H1 (cell line): Measurements from ENCODE around the gene CPA4. TPM values are rescaled to one million over a fixed set of nuclear protein-coding genes. Genes with fewer than 3 reads are reported as not detected.
A peak's percentile ranks its signal among the peaks of the same experiment; 100 is the strongest.

Source experiments
- CTCF ChIA-PET: fragments of 300-600 bp; sonication (Branson Sonifier 250); formaldehyde crosslinking; loops from one replicate; lab custom pipeline; 2021; ENCODE audit not compliant: partially characterized antibody; lab: Charles Lee
- POLR2A ChIA-PET: fragments of 300-600 bp; sonication (Branson Sonifier 250); formaldehyde crosslinking; loops from one replicate; lab custom pipeline; 2021; ENCODE audit warnings: inconsistent platforms; ENCODE audit not compliant: partially characterized antibody; lab: Charles Lee
- DNase-seq, 2 experiments: peaks; one replicate each; pipeline versions ENCODE4 v3.0.0 to v3.0.0-alpha.2; 2010 to 2022; ENCODE audit warnings: low spot score in 2 of 2, low read depth in 1 of 2, mixed read lengths in 1 of 2
- FAIRE-seq: peaks from 2 replicates; lab custom pipeline; 2011; peaks lifted over from hg19 to GRCh38; lab: Jason Lieb, UNC
- H2AFZ ChIP-seq: 2 replicates; pipeline ENCODE4 v1.8.1; 2012; ENCODE audit warnings: low read length, inconsistent platforms
- H2AK5ac ChIP-seq: 2 replicates; pipeline ENCODE4 v1.6.1; 2013; ENCODE audit warnings: low read depth, low read length
- H2BK120ac ChIP-seq: replicated peaks from 2 replicates; pipeline ENCODE3; 2013; ENCODE audit warnings: low read depth, low read length, inconsistent platforms
- H2BK12ac ChIP-seq: 2 replicates; pipeline ENCODE4 v1.6.1; 2013; ENCODE audit warnings: low read depth, low read length
- H2BK15ac ChIP-seq: 2 replicates; pipeline ENCODE4 v1.6.1; 2013; ENCODE audit warnings: low read length
- H2BK20ac ChIP-seq: 2 replicates; pipeline ENCODE4 v1.6.1; 2013; ENCODE audit warnings: low read length
- H2BK5ac ChIP-seq: 2 replicates; pipeline ENCODE4 v1.6.1; 2013; ENCODE audit warnings: low read depth, low read length
- H3K14ac ChIP-seq: 2 replicates; pipeline ENCODE4 v1.6.1; 2013; ENCODE audit warnings: inconsistent platforms; ENCODE audit not compliant: insufficient read length
- H3K18ac ChIP-seq: 2 replicates; pipeline ENCODE4 v1.6.1; 2013; ENCODE audit warnings: low read length; ENCODE audit errors: extremely low read depth
- H3K23ac ChIP-seq: 2 replicates; pipeline ENCODE4 v1.6.1; 2013; ENCODE audit warnings: inconsistent platforms; ENCODE audit not compliant: insufficient read length
- H3K23me2 ChIP-seq: 2 replicates; pipeline ENCODE4 v1.6.1; 2013; ENCODE audit warnings: low read depth, low read length
- H3K27ac ChIP-seq: 2 replicates; pipeline ENCODE4 v1.6.1; 2011; ENCODE audit warnings: low read depth, low read length, inconsistent platforms
- H3K27me3 ChIP-seq, 4 experiments: replicated peaks in 1 of 4; 1 replicate in 1 of 4; 2 replicates in 3 of 4; pipeline versions ENCODE4 v1.6.1 to v1.8.1; 2011 to 2013; ENCODE audit warnings: low read length in 3 of 4, mild to moderate bottlenecking in 3 of 4, inconsistent platforms in 2 of 4, mixed read lengths in 2 of 4, moderate library complexity in 1 of 4; ENCODE audit not compliant: control insufficient read depth in 3 of 4, insufficient read depth in 3 of 4; ENCODE audit errors: extremely low read depth in 1 of 4
- H3K36me3 ChIP-seq, 4 experiments: 2 replicates each; pipeline versions ENCODE4 v1.6.1 to v1.8.1; 2011 to 2013; ENCODE audit warnings: mild to moderate bottlenecking in 4 of 4, low read length in 3 of 4, moderate library complexity in 2 of 4, control low read depth in 1 of 4, inconsistent platforms in 1 of 4; ENCODE audit not compliant: insufficient read depth in 4 of 4, control insufficient read depth in 2 of 4
- H3K4ac ChIP-seq: replicated peaks from 2 replicates; pipeline ENCODE3; 2013; ENCODE audit warnings: low read length, low read depth, mixed read lengths, inconsistent platforms; ENCODE audit not compliant: insufficient read length
- H3K4me1 ChIP-seq, 4 experiments: replicated peaks in 1 of 4; 1 replicate in 1 of 4; 2 replicates in 3 of 4; pipeline versions ENCODE4 v1.6.1 to v1.8.1; 2011 to 2013; ENCODE audit warnings: low read length in 3 of 4, inconsistent platforms in 2 of 4, mixed read lengths in 1 of 4; ENCODE audit not compliant: insufficient read depth in 4 of 4, control insufficient read depth in 3 of 4
- H3K4me2 ChIP-seq, 2 experiments: 2 replicates each; pipeline versions ENCODE4 v1.6.1 to v1.8.1; 2011 to 2013; ENCODE audit warnings: low read depth in 2 of 2, low read length in 2 of 2, control low read depth in 1 of 2, inconsistent platforms in 1 of 2, mild to moderate bottlenecking in 1 of 2; ENCODE audit not compliant: insufficient read depth in 1 of 2
- H3K4me3 ChIP-seq, 4 experiments: fragments of 200-600, 300-600 bp in 1 of 4; sonication (generic), shearing (Covaris generic), sonication (Bioruptor Twin) in 1 of 4; 2 replicates each; pipeline versions ENCODE4 v1.5.1 to v1.8.1; 2011 to 2016; ENCODE audit warnings: low read length in 4 of 4, low read depth in 3 of 4, control low read depth in 2 of 4, inconsistent platforms in 2 of 4, mild to moderate bottlenecking in 2 of 4, mixed read lengths in 1 of 4, moderate library complexity in 1 of 4; ENCODE audit not compliant: insufficient read depth in 2 of 4; ENCODE audit errors: extremely low read depth in 1 of 4
- H3K56ac ChIP-seq: replicated peaks from 2 replicates; pipeline ENCODE3; 2013; ENCODE audit warnings: low read depth, mild to moderate bottlenecking, mixed read lengths, low read length, inconsistent platforms; ENCODE audit not compliant: insufficient read length
- H3K79me1 ChIP-seq: 2 replicates; pipeline ENCODE4 v1.6.1; 2013; ENCODE audit warnings: low read depth, low read length, control low read depth
- H3K79me2 ChIP-seq, 2 experiments: 2 replicates each; pipeline versions ENCODE4 v1.6.1 to v1.8.1; 2012 to 2013; ENCODE audit warnings: low read length in 2 of 2, mild to moderate bottlenecking in 2 of 2, inconsistent platforms in 1 of 2; ENCODE audit not compliant: insufficient read depth in 2 of 2, control insufficient read depth in 1 of 2
- H3K9ac ChIP-seq, 4 experiments: replicated peaks in 1 of 4; 1 replicate in 1 of 4; 2 replicates in 3 of 4; pipeline versions ENCODE4 v1.6.1 to v1.8.1; 2011 to 2013; ENCODE audit warnings: low read depth in 3 of 4, low read length in 3 of 4, control low read depth in 2 of 4, mild to moderate bottlenecking in 2 of 4, moderate library complexity in 2 of 4, inconsistent platforms in 1 of 4; ENCODE audit errors: extremely low read depth in 1 of 4
- H3K9me3 ChIP-seq, 2 experiments: 2 replicates each; pipeline versions ENCODE4 v1.6.1 to v1.8.1; 2012 to 2013; ENCODE audit warnings: mild to moderate bottlenecking in 2 of 2, moderate library complexity in 2 of 2, control low read depth in 1 of 2, inconsistent platforms in 1 of 2, low read depth in 1 of 2, low read length in 1 of 2, mixed read lengths in 1 of 2; ENCODE audit not compliant: insufficient read depth in 2 of 2
- H4K20me1 ChIP-seq, 2 experiments: replicated peaks in 1 of 2; 2 replicates each; pipeline versions ENCODE3 to v1.8.1; 2011 to 2013; ENCODE audit warnings: inconsistent platforms in 2 of 2, low read length in 2 of 2, mild to moderate bottlenecking in 1 of 2; ENCODE audit not compliant: insufficient read depth in 2 of 2, control insufficient read depth in 1 of 2
- H4K5ac ChIP-seq: 2 replicates; pipeline ENCODE4 v1.6.1; 2013; ENCODE audit warnings: low read length, low read depth, mixed read lengths, inconsistent platforms; ENCODE audit not compliant: insufficient read length
- H4K8ac ChIP-seq: 2 replicates; pipeline ENCODE4 v1.8.0; 2013; ENCODE audit warnings: mild to moderate bottlenecking, moderate library complexity, low read length, inconsistent platforms; ENCODE audit not compliant: insufficient read depth; ENCODE audit errors: extremely low read depth
- H4K91ac ChIP-seq: replicated peaks from 2 replicates; pipeline ENCODE3; 2013; ENCODE audit warnings: low read length, mixed read lengths, inconsistent platforms; ENCODE audit not compliant: insufficient read length
- CHD1 ChIP-seq: IDR thresholded peaks from 2 replicates; pipeline ENCODE4 v1.6.1; 2012; ENCODE audit warnings: low read depth, low read length, improper control_type of control experiment
- EZH2 ChIP-seq: fragments of 200-600 bp; sonication (generic); IDR thresholded peaks from 2 replicates; pipeline ENCODE4 v1.7.1; 2012; ENCODE audit warnings: low read depth, mild to moderate bottlenecking, moderate library complexity, low read length, inconsistent platforms; ENCODE audit not compliant: severe bottlenecking
- KDM5A ChIP-seq: fragments of 200-600 bp; IDR thresholded peaks from 2 replicates; pipeline ENCODE4 v1.7.1; 2012; ENCODE audit warnings: mild to moderate bottlenecking, low read length, inconsistent platforms, mixed read lengths
- POLR2AphosphoS5 ChIP-seq: IDR thresholded peaks from 2 replicates; pipeline ENCODE4 v1.6.1; 2011; ENCODE audit warnings: low read depth, low read length
- SP2 ChIP-seq: IDR thresholded peaks from 2 replicates; pipeline ENCODE4 v1.6.1; 2012; ENCODE audit warnings: mild to moderate bottlenecking, low read length, inconsistent platforms
- TEAD4 ChIP-seq: IDR thresholded peaks from 2 replicates; pipeline ENCODE4 v1.6.1; 2012; ENCODE audit warnings: low read depth, low read length, inconsistent platforms, mixed read lengths
- WGBS, 2 experiments: shearing (Covaris generic) in 1 of 2; methylation state at CpG; one replicate each; pipeline versions ENCODE4 v1.1.6 to v1.1.7; 2013 to 2015; ENCODE audit warnings: low lambda C conversion rate in 2 of 2, mixed read lengths in 2 of 2, inconsistent platforms in 1 of 2, low coverage in 1 of 2, missing lambda C conversion rate in 1 of 2; ENCODE audit not compliant: insufficient replicate concordance in 2 of 2, insufficient coverage in 1 of 2, insufficient read length in 1 of 2; ENCODE audit errors: extremely low coverage in 1 of 2, missing lambda C conversion rate in 1 of 2; 5-methylcytosine and 5-hydroxymethylcytosine counted together
- polyA plus RNA-seq, 7 experiments: library from polyadenylated mRNA; depleted of rRNA in 3 of 7; stranded (reverse) in 5 of 7; unstranded in 2 of 7; fragments of >200 nt in 5 of 7; fragments of 200-250 nt in 2 of 7; gene quantifications; 1 replicate in 5 of 7; 2 replicates in 1 of 7; 4 replicates in 1 of 7; pipeline versions ENCODE4 v1.2.1 to v1.2.3, GENCODE V29; 2011 to 2013; ENCODE audit warnings: missing spikeins in 2 of 7, mixed read lengths in 2 of 7
- total RNA-seq: library from RNA; stranded (reverse); fragmentation: NEBNext Ultra II Directional; extraction: Animal tissue kit (Norgen Biotek cat#: 25700); gene quantifications from 2 replicates; pipeline ENCODE4 v1.2.1, GENCODE V29; 2021

Gene CPA4
- total and polyA plus RNA-seq, 2 of the 8 experiments (the other 6 are each of a cell fraction or from before 2014, with no cell fraction given), result 0.03 TPM; not detected in 1

- Histone ChIP-seq H3K36me3 (peaks cover 0 to 2% (median 0%) of the 10 kb centered on the region in 4 experiments; a peak in 1 of 8 replicates), H4K5ac (no peak overlapping the region), H3K79me2 (no peaks in the 10 kb centered on the region), H3K14ac (no peak overlapping the region), H2BK5ac (peak overlapping the region; percentile 78; the same call in 1 of the 2 replicates), H3K4me2 (no peak overlapping the region), H2BK15ac (no peak overlapping the region), H2BK120ac (no peak overlapping the region), H3K18ac (peak overlapping the region; percentile 38; the same call in 1 of the 2 replicates), H3K9ac (no peak overlapping the region), H3K4me1 (peaks cover 0 to 4% (median 0%) of the 10 kb centered on the region in 4 experiments; a peak in 2 of 7 replicates), H2BK20ac (peak overlapping the region; percentile 55; the same call in 1 of the 2 replicates), H3K27me3 (no peaks in the 10 kb centered on the region), H3K23me2 (no peaks in the 10 kb centered on the region), H3K79me1 (no peaks in the 10 kb centered on the region), H4K91ac (no peak overlapping the region), H3K4ac (no peak overlapping the region), H3K9me3 (peaks cover 5 to 24% of the 10 kb centered on the region in 2 experiments; a peak in 3 of 4 replicates), H3K23ac (no peak overlapping the region), H3K27ac (no peak overlapping the region), H3K4me3 (no peak overlapping the region; a peak in 1 of 8 replicates), H4K8ac (no peak overlapping the region), H2AFZ (peak overlapping the region; percentile 99), H4K20me1 (no peaks in the 10 kb centered on the region), H2AK5ac (no peak overlapping the region), H3K56ac (no peak overlapping the region), H2BK12ac (peak overlapping the region; percentile 84; the same call in 1 of the 2 replicates)
- DNase-seq (no peak), FAIRE-seq (no peak)
- WGBS, 2 experiments, result 86% methylated on average over 6 of the region's 6 CpGs; no CpG with 5 or more reads in 1 of the 2 experiments
- no peak for TF ChIP-seq POLR2AphosphoS5
- TF ChIP-seq CHD1, result no peak
- TF ChIP-seq EZH2, result no peak
- TF ChIP-seq TEAD4, result no peak
- TF ChIP-seq SP2, result no peak
- TF ChIP-seq KDM5A, result no peak
- POLR2A ChIA-PET, result interaction anchor here (0.7 kb wide), 1 partner anchor 512 kb away, joined by 3 read pairs; no protein-coding TSS in a partner anchor
- CTCF ChIA-PET, result interaction anchor here (1.5 kb wide), 1 partner anchor 19 kb away, joined by 3 read pairs; no protein-coding TSS in a partner anchor
Observed at GRCh38 chr7:130254555-130254954, 38.4 kb upstream of the CPA4 start.
